ENCODE data around the gene STX18. TPM values are rescaled to one million over a fixed set of nuclear protein-coding genes. Genes with fewer than 3 reads are reported as not detected.

Gene STX18
- total RNA-seq, 6 experiments from 2014 or later: 27.5 to 37.1 (median 29.8) TPM

- Mint-ChIP-seq H3K4me3 (no peak overlapping the region), H3K9me3 (peaks cover 6% of the 10 kb centered on the region), H3K27ac (no peak overlapping the region), H3K27me3 (ENCODE audit: insufficient read depth) (peaks cover 43% of the 10 kb centered on the region), H3K36me3 (ENCODE audit: low read depth) (no peaks in the 10 kb centered on the region), H3K4me1 (ENCODE audit: low read depth) (peaks cover 6% of the 10 kb centered on the region; the same call in 1 of the 2 replicates)
- TF ChIP-seq CTCF (IDR thresholded peaks at IDR 0.05): no peak
- no peak for DNase-seq
Measured at GRCh38 chr4:4395371-4395770, 146.5 kb downstream of the STX18 start.

DNA sequence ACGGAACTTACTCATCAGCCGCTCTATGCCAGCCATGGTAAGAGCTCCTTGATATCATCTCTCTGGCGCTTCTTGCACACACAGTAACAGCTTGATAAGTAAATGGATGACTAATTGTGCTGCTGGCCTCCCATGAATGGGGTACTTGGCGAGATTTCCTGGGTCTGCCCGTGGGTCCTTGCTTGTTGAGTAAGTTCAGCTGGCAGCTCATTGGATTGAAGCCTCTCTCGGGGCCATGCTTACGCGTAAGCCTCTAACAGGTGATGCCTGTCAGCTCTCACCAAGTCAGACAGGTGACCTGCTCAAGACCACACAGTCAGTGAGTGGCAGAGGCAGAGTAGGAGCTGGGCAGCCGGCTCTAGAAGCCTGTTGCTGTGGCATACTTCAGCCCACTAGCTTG is 147.2 kb downstream of the STX18 start:
- DNase-seq: no peak
- Mint-ChIP-seq H3K27ac (no peak overlapping the region), H3K9me3 (no peaks in the 10 kb centered on the region; the same call in 1 of the 2 replicates), H3K36me3 (ENCODE audit: low read depth) (no peaks in the 10 kb centered on the region), H3K27me3 (ENCODE audit: insufficient read depth) (peaks cover 42% of the 10 kb centered on the region), H3K4me1 (ENCODE audit: low read depth) (peaks cover 6% of the 10 kb centered on the region; the same call in 1 of the 2 replicates), H3K4me3 (no peak overlapping the region)
- TF ChIP-seq CTCF (IDR thresholded peaks at IDR 0.05): no peak

GRCh38 chr4:4392501-4393183 is 149.2 kb downstream of the STX18 start:
- peaks cover 43% of the 10 kb centered on the region for H3K27me3 Mint-ChIP-seq (ENCODE audit: insufficient read depth)
- H3K4me1 Mint-ChIP-seq (ENCODE audit: low read depth): peaks cover 6% of the 10 kb centered on the region; the same call in 1 of the 2 replicates
- no peak for DNase-seq
- TF ChIP-seq CTCF (IDR thresholded peaks at IDR 0.05): no peak
- H3K4me3 Mint-ChIP-seq: no peak overlapping the region
- no peaks in the 10 kb centered on the region for H3K9me3 Mint-ChIP-seq
- H3K36me3 Mint-ChIP-seq (ENCODE audit: low read depth): no peaks in the 10 kb centered on the region
- no peak overlapping the region for H3K27ac Mint-ChIP-seq

GRCh38 chr4:4391866-4392265 is 150.0 kb downstream of the STX18 start:
- Mint-ChIP-seq H3K27me3 (ENCODE audit: insufficient read depth) (peaks cover 38% of the 10 kb centered on the region), H3K4me1 (ENCODE audit: low read depth) (peaks cover 6% of the 10 kb centered on the region; the same call in 1 of the 2 replicates), H3K9me3 (no peaks in the 10 kb centered on the region), H3K4me3 (no peak overlapping the region), H3K27ac (no peak overlapping the region), H3K36me3 (ENCODE audit: low read depth) (no peaks in the 10 kb centered on the region)
- TF ChIP-seq CTCF (IDR thresholded peaks at IDR 0.05): no peak
- no peak for DNase-seq

GRCh38 chr4:4390515-4391240 is 151.2 kb downstream of the STX18 start:
- no peak for TF ChIP-seq CTCF (IDR thresholded peaks at IDR 0.05)
- no peak overlapping the region for H3K27ac Mint-ChIP-seq
- H3K4me1 Mint-ChIP-seq (ENCODE audit: low read depth): peaks cover 3% of the 10 kb centered on the region; the same call in 1 of the 2 replicates
- H3K27me3 Mint-ChIP-seq (ENCODE audit: insufficient read depth): peaks cover 35% of the 10 kb centered on the region
- H3K4me3 Mint-ChIP-seq: no peak overlapping the region
- DNase-seq: no peak
- H3K9me3 Mint-ChIP-seq: no peaks in the 10 kb centered on the region
- no peaks in the 10 kb centered on the region for H3K36me3 Mint-ChIP-seq (ENCODE audit: low read depth)

Data from HFFc6 (cell line).